ENCODE results near the gene EDN2.

EDN2 gene

GRCh38 chr1:41461790-41462679, 22.4 kb downstream of the EDN2 start:
- DNase-seq: no peak

DNA sequence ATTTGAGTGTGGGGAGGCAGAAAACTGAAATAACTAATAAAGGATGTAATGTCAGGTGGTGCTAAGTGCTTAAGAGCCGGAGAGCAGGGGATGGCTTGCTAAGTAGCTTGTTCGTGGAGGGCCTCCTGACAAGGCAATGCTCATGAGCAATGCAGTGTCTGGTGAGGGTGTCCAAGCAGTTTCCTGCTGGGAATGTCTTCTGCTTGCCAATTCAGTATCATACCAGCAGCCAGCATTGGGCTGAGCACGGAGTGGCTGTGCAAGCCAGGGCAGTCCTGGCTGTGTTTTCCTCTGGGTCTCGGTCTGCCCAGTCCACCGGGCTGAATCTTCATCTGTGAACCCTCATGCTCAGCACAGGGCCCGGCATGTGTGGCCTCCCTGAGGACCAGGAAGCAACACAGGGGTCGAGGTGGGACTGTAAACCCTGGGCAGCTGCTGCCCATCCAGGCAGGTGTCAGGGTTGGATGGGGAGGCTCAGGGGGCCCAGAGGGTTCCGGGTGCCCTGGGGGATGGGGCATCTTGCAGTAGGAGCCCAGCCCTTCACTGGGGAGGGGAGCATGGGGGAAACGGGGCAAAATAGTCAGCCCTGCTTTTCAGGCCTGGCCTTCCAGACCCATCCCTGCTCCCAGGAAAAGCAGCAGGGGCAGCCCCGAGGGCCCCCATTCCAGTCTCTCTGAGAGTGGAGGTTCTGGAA, 27.5 kb downstream of the EDN2 start:
- no peak for DNase-seq

DNA sequence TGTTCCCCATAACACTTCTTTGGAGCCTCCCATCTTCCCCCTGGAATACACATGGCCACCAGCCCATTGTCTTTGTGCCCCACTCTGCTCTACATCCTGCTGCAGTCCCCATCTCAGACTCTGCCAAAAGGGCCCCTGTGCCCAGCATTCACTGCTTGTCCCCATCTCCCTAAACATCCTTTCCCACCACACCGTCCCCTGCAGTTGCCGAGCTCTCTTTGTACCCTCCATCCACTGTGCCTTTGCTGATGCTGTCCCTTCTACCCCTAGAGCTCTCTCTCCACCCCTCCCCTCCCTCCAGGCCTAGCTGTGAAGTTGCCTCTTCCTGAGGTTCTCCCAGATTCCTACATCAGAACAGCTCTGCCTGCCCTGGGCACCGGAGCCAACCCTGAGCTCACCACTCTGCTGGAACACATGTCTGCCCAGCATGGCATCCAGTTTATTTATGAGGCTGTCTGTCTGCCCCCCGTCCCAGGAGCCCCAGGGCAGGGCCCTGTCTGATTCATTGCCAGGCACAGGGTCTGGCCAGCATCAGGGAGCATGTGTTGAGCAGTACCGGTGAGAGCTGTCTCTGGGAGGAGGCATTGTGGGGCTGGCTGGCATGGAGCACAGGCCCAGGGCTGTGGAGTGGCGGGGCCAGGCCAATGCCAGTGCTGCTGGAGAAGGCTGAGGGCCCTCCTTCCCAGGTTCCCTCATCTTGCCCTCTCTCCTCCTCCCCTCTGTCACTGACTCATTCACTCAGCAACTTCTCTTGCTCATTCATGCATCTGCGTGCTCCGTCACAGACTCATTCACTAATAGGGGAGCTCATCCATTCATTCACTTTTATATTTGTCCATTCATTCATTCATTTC, 28.8 kb downstream of the EDN2 start:
- no peak for DNase-seq

DNA sequence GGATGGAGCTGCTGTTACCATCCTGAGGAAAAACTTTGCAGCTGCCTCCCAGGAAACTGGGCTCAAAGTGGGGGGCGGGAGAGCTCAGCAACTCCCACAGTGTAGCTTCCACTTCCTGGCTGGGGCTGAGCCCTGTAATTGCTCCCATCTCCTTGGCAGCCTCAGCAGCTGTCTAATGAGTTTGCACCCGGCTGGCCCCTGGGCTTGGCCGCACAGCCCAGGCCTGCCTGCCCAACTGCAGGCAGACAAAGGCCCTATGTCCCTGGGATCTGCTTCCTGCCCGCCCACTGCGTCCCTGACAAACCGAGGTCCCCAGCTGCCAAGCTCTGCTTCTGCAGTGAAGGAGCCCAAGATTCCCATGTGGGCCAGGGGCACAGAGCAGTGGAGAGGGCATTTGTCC, 30.1 kb downstream of the EDN2 start:
- DNase-seq: no peak

GRCh38 chr1:41452704-41453290, 31.7 kb downstream of the EDN2 start:
- no peak for DNase-seq

- no peak for DNase-seq
Observed at GRCh38 chr1:41450747-41451285, 33.7 kb downstream of the EDN2 start.

DNA sequence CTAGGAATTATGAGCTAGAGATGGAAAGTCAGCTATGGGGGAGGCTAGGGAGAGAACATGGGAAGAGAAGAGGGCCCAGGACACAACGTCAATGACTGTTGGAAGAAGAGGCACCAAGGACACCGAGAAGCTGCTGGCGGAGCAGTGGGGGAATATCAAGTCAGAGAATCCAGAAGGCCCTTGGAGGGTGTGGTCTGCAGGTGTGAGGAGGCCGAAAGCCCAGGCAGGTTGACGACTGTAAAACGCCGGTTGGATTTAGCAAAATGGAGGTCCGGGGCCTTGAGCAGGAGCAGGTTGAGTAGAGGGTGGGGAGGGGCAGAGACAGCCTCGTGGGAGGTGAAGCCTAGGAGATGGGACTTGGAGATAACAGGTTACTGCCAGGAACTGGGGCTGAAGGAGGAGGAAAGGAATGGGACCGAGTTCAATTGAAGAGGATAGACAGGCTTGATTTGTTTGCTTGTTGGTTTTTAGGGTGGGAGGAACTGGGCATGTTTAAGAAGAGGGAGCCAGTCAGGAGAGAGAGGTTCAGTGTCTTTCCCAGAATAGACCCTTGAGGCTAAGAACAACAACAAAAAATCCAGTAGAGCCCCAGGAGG, 35.1 kb downstream of the EDN2 start:
- DNase-seq: no peak

DNA sequence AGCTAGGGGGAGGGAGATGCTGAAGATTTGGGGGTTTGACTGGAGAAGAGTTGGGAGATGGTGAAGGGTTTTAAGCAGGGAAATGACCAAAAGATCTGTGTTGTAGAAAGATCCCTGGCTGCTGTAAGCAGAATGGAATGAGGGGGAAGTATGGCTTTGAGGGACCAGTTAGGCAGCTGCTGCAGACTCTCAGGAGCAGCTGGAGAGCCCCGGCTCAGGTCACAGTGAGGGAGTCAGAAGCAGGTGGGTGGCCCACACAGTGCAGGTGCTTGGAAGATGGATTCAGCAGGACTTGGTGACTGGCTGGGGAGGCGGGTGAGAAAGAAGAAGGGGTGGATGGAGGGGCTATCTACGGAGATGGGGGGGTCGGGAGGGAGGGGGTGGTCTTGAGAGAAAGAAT, 35.7 kb downstream of the EDN2 start:
- DNase-seq: no peak

DNA sequence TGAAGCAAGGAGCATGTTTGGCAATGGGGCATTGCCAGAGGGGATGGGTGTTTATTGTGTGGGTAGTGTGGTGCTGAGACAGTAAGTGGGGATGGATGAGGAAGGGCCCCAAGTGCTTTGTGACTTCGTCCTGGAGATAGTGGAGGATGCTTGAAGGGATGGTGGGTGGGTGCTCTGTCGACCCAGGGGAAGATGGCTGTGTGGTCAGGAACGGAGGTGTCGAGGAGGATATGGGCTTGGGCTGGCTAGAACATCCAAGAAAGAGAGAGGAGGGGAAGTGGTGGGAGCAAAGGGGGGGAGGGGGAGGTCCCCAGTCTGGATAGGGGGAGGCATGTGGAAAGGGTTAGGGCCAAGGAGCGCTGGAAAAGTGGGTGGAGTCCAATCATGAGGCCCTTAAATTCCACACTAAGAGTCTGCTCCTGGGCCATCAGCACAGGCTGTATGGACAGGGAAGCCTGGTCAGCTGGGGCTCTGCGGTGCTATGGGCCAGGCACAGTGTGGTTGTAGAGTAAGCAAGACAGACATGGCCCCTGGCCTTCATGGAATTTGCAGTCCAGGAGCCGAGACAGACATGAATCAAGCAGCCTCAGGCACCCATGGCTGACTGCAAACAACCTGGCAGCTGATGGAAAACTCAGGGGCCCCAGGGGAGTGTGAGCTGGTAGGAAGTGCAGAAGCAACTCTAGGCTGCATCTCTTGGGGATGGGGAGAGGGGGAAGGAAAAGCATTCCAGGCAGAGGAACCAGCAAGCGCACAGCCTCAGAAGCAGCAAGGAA, 36.3 kb downstream of the EDN2 start:
- DNase-seq: no peak

- no peak for DNase-seq
Observed at GRCh38 chr1:41446851-41447610, 37.5 kb downstream of the EDN2 start.

GRCh38 chr1:41444785-41445184, 39.7 kb downstream of the EDN2 start:
- DNase-seq: no peak

DNA sequence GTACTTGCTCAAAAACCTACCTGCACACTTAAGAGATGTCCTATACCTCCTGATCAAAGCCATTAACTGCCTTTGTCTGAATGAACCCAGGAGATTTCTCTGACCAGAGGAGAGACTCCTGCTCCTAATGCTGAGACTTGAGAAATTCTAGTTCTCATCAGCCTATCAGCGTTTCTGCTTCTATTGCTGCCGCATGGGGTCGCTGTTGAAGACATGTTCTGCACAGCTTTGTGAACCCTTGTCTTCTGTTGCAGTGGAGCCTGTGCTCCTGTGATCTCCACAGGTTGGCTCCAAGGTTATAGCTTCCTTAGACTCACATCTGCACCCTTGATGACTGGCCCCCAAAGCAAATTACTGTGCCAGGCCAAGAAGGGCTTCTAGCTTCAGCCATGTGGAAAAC, 40.2 kb downstream of the EDN2 start:
- DNase-seq: no peak

GRCh38 chr1:41442697-41443251, 41.7 kb downstream of the EDN2 start:
- DNase-seq: no peak

DNA sequence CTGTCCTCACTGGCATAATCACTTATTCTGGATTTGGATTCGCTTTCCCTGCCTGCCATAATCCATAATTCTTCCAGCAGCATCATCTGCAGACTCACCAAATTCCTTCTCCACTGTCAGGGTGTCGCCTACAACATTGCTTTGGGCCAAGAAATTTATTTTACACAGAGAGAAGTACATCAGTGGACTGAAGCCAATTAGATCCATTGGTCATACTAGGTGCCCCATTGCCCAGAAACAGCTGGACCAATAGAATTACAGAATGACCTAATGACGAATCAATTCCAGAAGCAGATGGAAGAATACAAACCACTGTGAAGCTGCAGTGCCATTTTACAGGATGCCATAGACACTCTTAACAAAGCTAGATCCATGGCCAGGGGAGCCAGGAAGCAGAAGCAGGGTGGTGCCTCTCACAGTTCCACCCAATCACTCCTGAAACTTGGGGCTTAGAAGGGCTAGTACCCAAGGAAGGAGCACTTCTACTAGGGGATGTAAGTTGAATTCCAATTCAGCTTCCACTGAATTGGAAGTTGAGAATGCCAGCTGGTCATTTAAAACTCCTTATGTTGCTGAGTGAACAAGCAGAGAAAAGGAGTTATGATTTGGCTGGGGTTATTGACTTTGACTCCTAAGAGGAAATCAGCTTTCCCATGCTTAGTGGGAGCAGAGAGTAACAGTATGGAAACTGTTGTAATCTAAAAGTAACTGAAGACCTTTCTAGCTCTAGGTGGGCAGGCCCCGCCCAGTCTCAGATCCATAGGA, 44.0 kb downstream of the EDN2 start:
- no peak for DNase-seq

DNA sequence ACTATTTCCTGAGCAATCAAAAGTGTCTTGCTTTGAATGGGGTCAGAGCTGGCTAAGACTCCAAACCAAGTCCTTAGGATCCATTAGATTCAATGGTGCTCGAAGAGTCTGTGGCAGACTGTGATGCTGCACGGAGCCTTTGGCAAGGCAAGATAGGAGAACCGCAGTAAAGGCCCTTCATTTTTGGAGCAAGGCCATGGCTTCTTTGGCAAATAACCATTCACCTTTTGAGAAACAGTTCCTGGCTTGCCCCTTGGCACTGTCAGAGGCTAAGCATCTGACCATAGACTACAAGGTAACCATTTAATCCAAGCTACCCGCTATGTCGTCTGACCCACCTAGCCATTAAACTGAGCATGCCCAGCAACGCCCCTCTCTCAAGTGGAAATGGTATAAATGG, 45.2 kb downstream of the EDN2 start:
- DNase-seq: no peak

GRCh38 chr1:41438711-41439110, 45.8 kb downstream of the EDN2 start:
- no peak for DNase-seq

GRCh38 chr1:41437011-41437355, 47.5 kb downstream of the EDN2 start:
- DNase-seq: no peak

- no peak for DNase-seq
Observed at GRCh38 chr1:41436281-41437010, 48.0 kb downstream of the EDN2 start.

DNA sequence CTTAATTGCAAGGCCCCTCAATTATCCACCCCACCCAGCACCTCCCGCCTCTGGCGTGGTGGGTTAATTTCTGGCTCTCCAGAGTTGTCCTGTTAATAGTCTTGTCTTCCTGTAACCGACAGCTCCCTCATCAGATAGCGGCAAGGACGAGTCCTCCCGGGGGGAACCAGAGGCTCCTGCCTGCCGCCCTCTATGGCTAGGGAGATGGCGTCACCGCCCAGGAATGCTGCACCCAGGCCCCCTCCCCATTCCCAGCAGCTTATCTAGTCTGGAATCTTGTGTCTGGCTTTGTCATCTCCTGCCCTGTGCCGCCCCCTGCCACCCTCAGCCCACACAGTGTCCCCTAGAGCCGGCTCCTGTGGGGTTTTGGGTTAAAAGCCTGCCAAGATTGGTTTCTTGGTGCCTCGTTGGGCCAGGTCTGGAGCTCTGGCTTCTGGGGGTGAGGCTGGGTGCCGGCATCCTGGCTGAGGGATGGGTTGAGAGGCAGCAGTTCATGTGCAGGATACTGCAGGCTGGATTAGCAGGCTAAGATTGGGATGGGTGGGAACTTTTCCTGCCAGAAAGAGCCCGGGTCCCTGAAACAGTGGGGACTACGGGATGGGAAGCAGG, 48.8 kb downstream of the EDN2 start:
- no peak for DNase-seq
